HG03108 (cell line): ENCODE data around the gene DNAJC30.

Experiments used
- ATAC-seq: cut with Tn5 transposase; IDR thresholded peaks from one replicate; pipeline ENCODE4 v1.9.1; 2021; ENCODE audit warnings: moderate library complexity; ENCODE audit not compliant: unreplicated experiment

The DNAJC30 gene

GRCh38 chr7:73650524-73650923 lies 32.7 kb downstream of the DNAJC30 start:
- no peak for ATAC-seq

DNA sequence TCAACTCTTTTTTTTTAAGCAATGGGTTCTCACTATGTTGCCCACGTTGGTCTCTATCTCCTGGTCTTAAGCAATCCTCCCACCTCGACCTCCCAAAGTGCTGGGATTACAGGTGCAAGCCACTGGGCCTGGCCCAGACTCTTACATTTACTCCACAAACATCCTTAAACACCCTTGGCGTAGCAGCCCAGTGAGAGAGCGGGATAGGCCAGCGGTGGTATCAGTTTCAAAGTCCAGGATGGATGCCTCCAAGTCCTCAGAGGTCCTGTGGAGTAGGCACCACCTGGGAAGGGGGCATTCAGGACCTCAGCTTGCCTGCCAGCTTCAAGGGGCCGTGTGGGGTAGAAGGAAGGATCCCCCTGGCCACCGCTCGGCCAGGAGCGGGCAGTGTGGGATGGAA lies 33.7 kb downstream of the DNAJC30 start:
- no peak for ATAC-seq

DNA sequence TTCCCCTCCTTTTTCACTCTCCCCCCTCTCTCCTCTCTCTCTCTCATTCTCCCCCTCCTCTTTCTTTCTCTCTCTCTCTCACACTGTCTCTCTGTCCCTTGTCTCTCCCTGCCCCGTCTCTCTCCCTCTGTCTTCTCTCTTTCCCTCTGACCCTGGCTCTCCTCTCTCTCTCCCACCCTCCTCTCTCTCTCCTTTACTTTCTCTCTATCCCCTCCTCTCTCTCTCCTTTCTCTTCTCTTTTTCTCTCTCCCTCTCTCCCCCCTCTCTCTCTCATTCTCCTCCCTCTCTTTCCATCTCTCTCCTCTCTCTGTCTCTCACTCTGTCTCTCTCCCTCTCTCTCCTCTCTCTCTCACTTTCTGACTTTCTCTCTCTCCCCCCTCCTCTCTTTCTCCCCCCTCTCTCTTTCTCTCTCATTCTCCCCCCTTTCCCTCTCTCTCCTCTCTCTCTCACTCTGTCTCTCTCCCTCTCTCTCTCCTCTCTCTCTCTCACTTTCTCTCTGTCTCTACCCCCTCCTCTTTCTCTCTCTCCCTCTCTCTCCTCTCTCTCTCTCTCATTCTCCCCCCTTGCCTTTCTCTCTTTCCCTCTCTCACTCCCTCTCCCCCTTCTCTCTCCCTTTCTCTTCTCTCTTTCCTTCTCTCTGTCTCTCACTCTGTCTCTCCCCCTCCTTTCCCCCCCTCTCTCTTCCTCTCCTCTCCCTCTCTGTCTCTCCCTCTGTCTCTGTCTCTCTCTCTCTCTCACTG lies 34.5 kb downstream of the DNAJC30 start:
- ATAC-seq: no peak

DNA sequence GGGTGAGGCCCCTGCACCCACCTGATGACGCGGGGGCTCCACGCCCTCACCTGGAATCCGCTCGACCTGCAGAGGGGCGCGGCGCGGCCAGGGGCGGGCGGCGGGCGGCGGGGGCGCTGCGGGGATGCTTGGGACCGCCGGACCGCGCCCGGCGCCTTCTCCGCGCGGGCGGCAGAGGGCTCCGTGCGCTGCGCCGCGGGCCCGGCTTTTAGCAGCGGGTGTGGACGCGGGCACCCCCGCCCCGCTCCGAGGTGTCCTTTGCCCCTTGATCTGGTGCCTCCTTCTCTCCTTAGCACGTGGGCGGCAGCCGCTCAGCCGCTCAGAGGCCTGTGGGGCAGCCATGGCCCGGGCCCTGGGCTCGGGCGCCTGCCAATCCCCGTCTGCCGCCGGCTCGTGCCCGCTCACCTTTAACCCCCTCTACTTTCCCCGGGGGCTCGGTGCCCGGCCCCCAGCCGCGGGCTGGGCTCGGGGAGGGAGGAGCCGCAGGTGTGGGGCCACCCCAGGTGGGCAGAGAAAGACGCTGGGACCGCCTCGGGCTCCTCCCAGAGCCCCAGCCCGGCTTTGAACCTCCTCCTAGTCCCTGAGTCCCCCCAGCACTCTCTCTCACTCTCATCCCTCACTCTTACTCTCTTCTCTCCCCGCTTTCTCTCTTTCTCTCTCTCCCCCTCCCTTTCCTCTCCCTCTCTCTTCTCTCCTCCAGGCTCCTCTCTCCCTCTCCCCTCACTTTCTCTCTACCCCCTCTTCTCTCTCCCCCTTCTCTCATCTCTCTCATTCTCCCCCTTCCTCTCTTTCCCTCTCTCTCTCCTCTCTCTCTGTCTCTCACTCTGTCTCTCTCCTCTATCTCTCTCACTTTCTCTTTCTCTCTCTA lies 35.3 kb downstream of the DNAJC30 start:
- ATAC-seq: no peak

GRCh38 chr7:73646785-73647724 lies 36.2 kb downstream of the DNAJC30 start:
- ATAC-seq: no peak

GRCh38 chr7:73645643-73646174 lies 37.5 kb downstream of the DNAJC30 start:
- ATAC-seq: no peak

- no peak for ATAC-seq
These were observed 38.5 kb downstream of the DNAJC30 start for GRCh38 chr7:73644688-73645286.

GRCh38 chr7:73642834-73643233 lies 40.4 kb downstream of the DNAJC30 start:
- ATAC-seq: no peak

- ATAC-seq: no peak
These were observed 44.3 kb downstream of the DNAJC30 start for GRCh38 chr7:73638911-73639310.

DNA sequence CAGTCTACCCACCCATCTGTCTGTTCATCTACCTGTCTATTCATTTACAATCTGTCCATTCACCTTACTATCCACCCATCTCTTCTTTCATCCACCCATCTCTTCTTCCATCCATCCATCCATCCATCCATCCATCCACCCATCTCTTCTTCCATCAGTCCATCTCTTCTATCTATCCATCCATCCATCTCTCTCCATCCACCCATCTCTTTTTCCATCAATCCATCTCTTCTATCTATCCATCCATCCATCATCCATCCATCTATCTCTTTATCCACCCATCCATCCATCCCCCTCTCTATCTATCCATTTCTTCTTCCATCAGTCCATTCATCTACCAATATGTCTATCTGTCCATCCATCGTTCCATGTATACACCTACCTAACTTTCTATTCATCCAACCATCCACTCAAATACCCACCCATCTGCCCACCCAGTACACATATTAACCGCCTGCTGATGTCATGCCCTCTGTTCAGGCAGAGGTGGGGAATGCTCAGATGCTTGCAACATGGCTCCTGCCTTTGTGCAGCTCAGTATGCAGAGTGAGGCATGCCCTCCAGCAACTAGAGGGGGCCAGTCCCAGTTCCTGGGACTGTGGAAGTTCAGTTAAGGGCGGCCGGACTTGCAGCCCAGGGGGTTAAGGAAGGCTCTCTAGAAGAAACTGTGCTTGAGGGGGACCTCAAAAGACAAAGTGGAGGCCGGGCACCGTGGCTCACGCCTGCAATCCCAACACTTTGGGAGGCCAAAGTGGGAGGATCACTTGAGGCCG lies 47.6 kb downstream of the DNAJC30 start:
- no peak for ATAC-seq

DNA sequence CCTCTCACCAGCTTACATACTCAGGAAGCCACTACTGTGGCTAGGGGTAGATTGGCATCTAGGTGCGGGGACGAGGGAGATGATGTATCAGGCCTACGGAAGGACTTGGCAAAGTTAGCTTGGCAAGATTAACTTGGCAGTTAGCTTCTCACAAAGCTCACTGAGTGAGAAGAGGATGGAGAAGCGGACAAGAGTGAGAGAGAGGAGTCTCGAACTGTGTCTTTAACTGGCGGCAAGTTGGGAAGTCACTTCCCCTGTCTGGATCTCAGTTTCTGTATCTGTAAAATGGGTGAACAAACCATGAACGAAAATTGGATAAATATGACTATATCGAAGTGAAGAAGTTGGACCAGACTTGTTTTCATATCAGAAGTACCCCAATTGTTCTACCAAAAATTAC lies 49.4 kb downstream of the DNAJC30 start:
- ATAC-seq: no peak

- no peak for ATAC-seq
These were observed 49.9 kb downstream of the DNAJC30 start for GRCh38 chr7:73633323-73633722.

DNA sequence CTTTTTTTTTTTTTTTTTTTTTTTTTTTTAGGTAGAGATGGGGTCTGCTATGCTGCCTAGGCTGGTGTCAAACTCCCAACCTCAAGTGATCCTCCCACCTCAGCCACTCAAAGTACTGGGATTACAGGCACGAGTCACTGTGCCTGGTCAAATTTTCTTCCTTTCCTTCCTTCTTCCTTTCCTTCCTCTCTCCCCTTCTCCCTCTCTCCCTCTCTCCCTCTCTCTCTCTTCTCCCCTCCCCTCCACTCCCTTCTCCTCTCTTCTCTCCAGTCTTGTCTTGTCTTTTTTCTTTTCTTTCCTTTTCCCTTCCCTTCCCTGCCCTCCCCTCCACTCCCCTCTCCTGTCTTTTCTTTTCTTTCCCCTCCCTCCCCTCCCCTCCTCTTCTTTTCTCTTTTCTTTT lies 51.7 kb downstream of the DNAJC30 start:
- ATAC-seq: no peak
